GM21390 (cell line): ENCODE measurements around the gene TBC1D23.
"Not testable (repeated sequence)": the region's sequence is repeated elsewhere in the genome, so short reads cannot be mapped to it uniquely, and the experiment has no call there.

Source experiments
- ATAC-seq: cut with Tn5 transposase; IDR thresholded peaks from one replicate; pipeline ENCODE4 v1.9.1; 2021; ENCODE audit not compliant: unreplicated experiment

TBC1D23 gene

DNA sequence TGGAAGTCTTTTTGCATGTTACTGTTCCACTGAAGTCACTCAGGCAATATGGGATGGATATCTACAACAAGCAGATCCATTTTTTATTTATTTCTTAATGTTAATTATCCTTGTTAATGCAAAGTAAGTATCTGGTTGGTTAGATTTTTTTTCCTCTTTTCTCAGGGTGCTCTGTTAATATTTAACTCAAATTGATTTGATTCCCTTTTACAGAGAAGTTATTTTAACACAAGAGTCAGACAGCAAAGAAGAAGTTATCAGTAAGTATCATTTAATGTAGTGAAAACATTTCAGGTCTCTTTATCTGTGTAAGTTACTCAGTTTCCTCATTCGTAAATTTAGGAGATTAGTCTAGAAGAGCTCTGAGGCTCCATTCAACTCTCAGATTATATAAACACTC is 34.3 kb downstream of the TBC1D23 start:
- no peak for ATAC-seq

DNA sequence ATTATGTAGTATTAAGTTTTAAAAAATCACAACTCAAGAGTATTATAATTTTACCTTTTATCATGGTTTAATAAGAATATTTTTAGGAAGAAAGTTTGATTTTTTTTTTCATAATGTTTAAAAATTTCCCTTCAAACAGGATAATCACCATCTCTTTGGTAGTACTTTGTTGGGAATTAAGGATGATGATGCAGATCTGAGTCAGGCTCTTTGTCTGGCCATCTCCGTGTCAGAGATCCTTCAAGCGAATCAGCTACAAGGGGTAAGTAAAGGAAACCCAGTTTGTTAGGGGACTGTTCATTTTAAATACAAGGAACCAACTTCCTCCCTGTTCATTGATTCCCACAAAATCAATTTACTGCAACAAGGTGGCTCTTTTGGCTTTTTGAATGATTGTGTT is 37.0 kb downstream of the TBC1D23 start:
- ATAC-seq = no peak

DNA sequence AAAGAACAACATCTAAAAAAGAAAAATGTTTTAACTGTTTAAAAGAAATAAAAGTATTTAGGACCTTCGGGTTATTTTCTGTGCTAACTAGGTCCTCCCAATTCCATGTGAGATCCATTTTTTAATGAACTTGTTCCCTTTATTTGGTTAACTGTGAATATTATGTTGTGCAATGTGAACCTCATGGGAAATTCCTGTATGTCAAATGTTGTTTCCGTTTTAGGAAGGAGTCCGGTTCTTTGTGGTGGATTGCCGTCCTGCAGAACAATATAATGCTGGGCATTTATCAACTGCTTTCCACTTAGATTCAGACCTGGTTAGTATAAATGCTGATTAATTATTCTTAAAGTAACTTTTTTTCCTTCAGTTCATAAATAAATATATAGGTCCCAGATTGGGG is 38.2 kb downstream of the TBC1D23 start:
- ATAC-seq = no peak

DNA sequence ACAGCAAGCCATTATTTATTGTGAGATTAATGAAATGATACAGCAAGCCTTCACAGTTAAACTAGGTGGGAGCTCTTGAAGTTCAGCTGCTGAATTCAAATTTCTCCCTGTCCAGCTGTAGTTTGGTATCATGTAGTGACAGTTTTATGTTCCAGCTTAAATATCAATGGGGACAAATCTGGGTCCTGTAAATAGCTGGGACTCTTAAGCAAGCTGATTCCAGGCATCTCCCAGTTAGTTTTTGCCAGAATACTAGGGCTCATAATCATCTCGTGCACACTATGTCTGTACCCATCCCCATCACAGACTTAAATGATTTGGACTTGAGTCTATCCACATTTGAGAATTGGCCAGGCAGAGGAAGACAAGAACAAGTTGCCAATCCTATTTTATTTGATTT is 45.9 kb downstream of the TBC1D23 start:
- ATAC-seq = no peak

DNA sequence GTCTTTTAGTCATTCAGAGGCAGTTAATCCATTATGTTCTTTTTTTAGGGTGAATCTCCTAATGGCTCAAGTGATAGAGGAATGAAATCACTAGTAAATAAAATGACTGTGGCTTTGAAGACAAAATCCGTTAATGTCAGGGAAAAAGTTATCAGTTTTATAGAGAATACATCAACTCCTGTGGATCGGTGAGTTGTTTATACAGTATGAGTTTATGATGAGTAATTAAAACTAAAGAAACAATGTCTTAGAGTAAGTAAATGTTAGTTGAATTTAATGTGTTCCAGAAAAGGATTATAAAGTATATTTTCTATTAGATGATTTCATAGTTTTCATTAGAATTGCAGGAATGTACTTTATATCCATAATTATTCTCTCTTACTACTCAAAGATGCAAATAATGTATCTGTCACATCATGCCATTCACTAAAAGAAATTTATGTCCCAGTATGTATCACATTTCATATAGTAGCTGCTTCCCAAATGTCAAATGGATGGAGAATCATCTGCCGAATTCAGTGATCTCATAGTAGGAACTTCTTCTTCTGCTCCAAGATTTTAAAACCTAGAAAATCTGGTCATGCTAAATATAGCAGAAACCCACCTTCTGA is 49.7 kb downstream of the TBC1D23 start:
- no peak for ATAC-seq

DNA sequence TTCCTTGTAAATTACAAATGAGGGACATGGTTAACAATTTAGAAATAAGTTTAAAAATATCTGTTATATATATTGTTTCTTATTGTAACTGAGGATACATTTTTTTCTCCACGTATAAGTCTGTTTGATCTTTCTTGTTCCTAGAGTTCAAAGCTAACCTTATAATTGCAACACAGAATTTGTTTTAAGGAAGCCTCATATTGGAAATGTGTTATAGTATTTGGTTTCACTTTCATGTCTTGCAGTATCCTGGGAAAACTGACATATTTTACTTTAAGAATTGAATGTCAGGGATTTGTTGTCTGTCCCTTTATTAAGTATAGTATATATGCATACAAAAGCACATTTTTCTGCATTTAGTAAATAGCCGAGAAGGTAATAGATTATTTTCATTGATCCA is 50.2 kb downstream of the TBC1D23 start:
- no peak for ATAC-seq

DNA sequence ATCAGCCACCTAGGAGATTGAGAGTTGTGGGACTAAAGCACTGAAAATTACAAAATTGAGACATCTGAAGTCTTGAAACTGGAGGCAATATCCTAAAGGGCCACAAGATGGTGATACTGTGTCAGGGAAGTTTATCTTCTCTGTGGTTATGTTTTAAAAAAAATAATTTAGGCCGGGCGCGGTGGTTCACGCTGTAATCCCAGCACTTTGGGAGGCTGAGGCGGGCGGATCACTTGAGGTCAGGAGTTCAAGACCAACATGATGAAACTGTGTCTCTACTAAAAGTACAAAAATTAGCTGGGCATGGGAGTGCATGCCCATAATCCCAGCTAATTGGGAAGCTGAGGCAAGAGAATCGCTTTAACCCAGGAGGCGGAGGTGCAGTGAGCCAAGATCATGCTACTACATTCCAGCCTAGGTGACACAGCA is 55.9 kb downstream of the TBC1D23 start:
- ATAC-seq = peak; percentile 71

DNA sequence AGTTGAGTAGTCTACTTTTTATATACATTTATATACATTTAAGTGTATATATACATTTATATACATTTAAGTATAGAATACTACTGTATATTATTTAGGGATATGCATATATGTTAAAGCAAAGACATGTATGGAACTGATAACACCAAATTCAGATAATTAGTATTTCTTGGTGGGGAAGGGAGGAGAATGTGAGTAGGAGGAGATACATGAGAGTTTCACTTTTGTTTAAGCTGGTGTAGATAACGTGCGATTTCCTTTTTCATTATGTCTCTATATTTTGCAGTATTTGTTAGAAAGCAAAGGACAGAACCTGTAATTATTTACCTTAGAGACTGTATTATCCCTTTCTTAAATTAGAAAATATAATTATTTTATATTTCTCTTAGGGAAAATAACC is 57.1 kb downstream of the TBC1D23 start:
- peak; percentile 70 for ATAC-seq

DNA sequence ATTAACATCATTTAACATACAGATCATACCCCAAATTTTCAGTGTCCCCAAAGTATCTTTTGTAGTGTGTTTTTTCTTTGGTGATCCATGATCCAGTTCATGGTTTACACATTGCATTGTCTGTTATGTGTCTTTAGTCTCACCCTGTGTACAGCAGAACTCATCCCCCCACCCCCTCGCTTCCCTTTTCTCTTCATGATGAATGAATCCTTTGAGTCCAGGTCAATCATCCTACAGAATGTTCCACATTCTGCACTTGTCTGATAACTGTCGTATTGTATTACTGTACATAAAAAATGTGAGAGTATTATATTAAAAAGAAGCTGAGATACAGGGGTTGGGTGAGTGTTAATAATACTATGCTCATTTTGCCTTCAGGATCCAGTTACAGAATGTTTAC is 59.2 kb downstream of the TBC1D23 start:
- ATAC-seq = no peak

DNA sequence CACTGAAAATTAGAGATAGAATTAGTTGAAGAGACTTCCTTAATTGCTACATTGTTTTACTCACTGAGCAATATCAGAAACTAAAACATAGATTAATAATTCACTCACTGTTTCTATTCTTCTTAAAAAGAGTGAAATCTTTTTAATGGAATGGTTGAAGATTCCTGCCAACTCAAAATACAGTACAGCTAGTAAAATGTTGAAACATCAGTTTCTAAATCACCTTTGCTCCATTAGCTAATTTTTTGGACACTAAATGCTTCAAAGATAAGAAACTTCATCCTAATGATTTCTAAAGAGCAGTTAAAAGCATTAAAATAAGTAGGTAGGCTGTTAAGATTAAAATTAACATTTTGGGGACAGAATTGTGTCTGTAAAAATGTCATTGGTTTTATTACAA is 63.3 kb downstream of the TBC1D23 start:
- no peak for ATAC-seq

DNA sequence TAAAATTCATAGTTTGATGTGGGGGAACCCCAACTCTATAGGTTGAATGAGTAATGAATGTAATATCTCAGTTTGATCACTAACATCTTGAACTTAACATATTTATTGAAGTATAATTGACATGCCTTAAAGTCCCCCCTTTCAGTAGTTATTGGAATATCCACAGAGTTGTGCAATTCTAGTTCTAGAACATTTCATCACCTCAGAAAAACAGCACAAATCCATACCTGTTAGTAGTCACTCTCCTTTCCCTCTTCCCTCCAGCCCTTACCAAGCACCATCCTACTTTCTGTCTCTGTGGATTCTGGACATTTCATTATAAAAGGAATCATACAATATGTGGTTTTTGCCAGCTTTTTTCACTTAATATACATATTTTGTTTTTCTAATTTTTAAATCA is 65.0 kb downstream of the TBC1D23 start:
- ATAC-seq = no peak

DNA sequence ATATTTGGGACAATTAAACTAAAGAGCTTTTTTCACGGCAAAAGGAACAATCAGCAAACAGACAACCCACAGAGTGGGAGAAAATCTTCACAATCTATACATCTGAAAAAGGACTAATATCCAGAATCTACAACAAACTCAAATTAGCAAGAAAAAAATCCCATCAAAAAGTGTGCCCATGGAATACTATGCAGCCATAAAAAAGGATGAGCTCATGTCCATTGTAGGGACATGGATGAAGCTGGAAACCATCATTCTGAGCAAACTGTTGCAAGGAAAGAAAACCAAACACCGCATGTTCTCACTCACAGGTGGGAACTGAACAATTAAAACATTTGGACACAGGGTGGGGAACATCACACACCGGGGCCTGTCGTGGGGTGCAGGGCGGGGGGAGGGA is 66.6 kb downstream of the TBC1D23 start:
- not testable (repeated sequence) for ATAC-seq

DNA sequence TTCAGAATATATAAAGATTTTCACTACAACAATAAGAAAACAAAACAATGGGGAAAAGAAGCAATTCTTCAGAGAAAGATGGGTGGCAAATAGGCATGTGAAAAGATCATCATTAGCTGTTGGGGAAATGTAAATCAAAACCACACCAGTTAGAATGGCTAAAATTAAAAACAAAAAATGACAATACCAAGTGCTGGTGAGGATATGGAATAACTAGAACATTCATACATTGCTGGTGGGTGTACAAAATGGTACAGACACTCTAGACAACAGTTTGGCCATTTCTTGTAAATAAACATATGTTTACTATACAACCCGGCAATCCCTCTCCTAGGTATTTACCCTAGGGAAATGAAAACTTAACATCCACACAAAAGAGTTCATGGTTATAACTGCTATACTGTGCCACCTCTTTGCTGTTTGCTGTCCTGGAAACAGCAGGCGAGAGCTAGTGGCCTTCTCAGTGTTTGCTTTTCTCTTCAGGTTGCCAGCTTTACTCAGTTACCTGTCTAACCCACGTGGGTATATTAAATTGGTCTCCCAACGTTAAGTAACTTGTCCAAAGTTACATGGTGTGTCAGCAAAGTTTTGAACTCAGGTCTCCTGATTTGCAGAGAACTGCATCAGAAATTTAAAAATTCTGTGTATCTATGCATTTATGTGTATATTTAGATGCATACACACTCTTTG is 69.2 kb downstream of the TBC1D23 start:
- no peak for ATAC-seq

DNA sequence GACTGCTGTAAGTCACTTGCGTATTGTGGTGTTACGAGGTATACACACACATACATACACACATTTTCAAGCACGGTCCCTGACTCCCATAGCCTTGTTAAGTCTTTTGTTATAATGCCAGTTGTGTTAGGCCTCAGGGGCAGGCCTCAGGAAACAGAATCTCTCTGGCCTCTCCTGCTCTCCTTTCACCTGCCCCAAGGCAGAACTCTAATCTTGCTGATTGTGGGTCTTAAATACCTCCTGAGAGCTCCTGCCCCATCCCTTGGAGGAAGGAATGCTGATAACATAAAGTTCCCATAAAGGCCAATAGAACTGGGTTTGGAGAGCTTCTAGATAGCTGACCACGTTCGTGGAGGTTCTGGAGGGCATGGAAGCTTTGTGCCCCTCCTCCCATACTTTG is 69.9 kb downstream of the TBC1D23 start:
- no peak for ATAC-seq

DNA sequence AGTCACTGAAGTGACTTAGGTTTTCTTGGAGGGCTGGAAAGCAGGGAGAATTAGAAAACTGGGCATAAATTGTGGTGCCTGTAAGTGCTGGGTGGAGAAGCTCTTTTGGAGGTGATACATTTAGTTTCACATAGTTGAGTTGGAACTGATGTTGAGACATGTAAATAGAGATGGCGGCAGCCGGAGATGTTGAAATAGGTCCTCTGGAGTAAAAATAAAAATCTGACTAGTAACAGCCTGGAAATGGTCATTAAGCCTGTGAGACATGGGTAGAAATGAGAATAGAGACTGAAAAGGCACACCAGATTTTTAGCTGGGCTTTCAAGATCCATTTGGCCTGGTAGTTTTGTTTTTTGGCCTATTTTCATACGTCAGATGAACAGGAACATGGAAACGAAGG is 70.9 kb downstream of the TBC1D23 start:
- no peak for ATAC-seq

DNA sequence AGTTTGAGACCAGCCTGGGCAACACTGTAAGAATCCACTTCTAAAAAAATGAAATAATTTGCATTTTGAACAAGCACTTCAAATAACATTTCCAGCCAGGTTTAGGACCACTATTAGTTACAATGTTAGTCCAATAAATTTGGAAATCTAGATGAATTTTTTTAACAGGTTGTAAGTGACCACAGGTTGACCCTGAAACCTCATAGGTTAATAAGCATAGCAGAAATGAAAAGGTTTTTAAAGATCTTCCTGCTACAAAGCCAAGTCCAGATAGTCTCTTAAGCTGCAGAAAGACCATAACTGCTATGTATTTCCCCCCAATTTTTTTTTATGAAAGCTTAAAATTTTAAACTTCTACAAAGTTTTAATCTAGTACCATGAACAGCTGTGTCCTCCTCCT is 72.3 kb downstream of the TBC1D23 start:
- no peak for ATAC-seq

DNA sequence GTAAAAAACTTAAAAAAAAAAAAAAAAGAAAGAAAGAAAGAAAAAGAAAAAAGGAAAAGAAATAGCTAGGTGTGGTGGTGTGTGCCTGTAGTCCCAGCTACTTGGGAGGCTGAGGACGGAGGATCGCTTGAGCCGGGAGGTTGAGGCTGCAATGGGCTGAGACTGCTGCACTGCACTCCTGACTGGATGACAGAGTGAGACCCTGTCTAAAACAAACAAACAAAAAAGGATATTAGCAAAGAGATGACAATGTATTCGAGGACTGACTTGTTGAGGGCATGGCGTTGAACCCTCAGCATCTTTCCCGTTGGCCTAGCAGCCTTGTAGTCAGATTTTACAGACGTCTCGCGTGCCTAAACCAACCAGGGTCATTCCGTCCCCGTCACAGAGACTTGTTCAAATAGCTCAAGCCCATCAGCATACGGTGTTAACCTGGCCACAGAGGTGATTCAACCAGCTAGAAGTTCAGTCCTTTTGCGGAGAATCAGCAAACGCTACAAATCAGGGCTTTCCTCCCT is 73.2 kb downstream of the TBC1D23 start:
- ATAC-seq = peak; percentile 28

DNA sequence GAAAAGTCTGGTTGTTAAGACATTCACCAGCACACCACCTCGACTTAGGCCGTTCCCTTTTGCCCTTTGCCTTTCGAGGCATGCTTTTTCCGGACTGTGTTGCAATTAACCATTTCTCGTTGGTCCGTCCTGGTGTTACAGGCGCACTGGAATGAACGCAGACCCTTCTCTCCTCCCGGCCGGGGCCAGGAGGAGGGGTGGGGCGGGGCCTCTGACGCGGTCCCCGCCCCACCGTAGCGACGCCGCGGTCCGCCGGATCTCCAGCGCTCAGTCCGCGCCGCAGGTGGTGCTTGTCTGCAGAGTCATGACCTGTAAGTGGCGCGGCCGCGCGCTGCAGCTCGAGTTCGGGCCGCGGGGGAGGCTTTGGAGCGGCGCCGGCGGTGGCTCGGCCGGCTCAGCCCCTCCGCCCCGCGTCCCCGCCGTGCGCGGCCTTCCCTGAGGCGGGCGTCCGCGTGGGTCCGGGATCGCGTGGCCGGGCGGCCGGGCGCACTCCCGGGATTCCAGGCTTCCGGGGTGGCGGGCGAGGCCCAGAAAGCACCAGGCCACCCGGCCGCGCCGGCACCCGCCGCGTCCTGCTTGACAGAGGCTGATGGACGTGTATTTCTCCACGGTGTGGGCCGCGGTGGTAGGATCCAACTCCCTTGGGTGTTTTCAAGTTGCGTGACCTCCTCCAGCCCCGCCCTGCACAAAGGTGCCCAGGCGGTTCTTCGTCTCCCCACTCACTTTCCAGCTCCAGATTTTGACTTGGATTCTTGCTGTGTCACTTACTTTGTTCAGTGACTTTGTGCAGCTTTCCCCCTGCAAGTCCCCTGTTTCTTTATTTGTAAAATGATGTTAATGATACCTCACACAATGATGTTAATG is 73.9 kb downstream of the TBC1D23 start, which contains the start of gene NIT2:
Gene NIT2, plus strand, starts transcription at position 270 of the 864 bp plus-strand sequence. Its CDS starts 35 bp downstream, at position 305.
- ATAC-seq = peak; percentile 97

DNA sequence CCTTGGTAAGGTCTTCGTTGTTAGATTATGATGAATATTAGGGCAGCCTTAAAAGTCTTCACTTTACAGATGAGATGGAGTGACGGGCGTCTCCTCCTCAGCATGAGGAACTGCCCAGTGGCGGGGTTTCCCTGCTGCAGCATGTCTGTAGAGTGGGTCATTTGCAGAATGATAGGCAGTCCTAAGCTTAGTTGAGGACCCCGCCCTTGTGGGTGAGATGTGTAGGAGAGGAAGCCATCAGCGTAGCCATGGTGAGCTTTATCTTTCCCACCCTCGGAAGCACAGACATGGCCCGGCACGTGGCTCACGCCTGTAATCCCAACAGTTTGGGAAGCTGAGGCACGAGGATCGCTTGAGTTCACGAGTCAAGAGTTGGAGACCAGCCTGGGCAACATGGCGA is 74.6 kb downstream of the TBC1D23 start:
- peak; percentile 25 for ATAC-seq

DNA sequence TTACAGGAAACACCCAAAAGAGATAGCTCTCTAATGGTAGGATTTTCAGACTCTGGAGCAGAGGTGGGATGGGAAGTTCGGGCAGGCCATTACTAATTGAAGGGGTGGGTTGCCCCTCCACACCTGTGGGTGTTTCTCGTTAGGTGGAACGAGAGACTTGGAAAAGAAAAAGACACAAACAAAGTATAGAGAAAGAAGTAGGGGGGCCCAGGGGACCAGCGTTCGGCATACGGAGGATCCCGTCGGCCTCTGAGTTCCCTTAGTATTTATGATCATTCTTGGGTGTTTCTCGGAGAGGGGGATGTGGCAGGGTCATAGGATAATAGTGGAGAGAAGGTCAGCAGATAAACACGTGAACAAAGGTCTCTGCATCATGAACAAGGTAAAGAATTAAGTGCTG is 75.4 kb downstream of the TBC1D23 start:
- not testable (repeated sequence) for ATAC-seq

DNA sequence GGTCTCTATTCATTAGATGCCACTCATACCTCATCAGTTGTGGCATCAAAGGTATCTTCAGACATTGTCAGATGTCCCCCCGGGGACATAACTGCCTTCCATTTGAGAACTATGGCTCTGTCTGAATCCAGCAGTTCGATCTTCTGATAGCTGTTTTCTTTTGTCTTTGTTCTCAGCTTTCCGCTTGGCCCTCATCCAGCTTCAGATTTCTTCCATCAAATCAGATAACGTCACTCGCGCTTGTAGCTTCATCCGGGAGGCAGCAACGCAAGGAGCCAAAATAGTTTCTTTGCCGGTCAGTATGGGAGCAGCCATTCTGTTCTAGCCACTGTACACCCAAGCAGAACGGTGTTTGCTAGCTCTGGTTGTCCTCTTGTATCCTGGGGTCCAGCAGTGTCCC is 78.1 kb downstream of the TBC1D23 start:
- ATAC-seq = no peak

DNA sequence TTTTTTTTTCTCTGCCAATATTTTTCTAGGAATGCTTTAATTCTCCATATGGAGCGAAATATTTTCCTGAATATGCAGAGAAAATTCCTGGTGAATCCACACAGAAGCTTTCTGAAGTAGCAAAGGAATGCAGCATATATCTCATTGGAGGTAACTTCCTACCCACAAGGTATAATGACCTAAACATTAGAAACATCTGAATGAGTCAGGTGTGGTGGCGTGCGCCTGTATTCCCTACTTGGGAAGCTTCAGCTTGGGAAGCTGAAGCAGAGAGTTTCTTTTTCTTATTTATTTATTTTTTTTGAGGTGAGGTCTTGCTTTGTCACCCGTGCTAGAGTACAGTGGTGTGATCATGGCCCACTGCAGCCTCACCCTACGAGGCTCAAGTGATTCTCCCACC is 79.0 kb downstream of the TBC1D23 start:
- ATAC-seq = no peak
